Epithelial cell of esophagus (primary cell): ENCODE results near the gene CHAC1.

Experiments used
- DNase-seq: peaks from one replicate; pipeline ENCODE4 v3.0.0; 2010; ENCODE audit warnings: low read depth
- H3K4me3 ChIP-seq: 2 replicates; pipeline ENCODE4 v1.5.1; 2011; ENCODE audit warnings: mild to moderate bottlenecking, low read length, control low read depth
- CTCF ChIP-seq: IDR thresholded peaks from 2 replicates; pipeline ENCODE4 v1.5.1; 2011; ENCODE audit warnings: low read depth, mild to moderate bottlenecking, low read length, control low read depth, inconsistent platforms; ENCODE audit not compliant: insufficient read depth; ENCODE audit errors: missing control alignments

CHAC1 gene

DNA sequence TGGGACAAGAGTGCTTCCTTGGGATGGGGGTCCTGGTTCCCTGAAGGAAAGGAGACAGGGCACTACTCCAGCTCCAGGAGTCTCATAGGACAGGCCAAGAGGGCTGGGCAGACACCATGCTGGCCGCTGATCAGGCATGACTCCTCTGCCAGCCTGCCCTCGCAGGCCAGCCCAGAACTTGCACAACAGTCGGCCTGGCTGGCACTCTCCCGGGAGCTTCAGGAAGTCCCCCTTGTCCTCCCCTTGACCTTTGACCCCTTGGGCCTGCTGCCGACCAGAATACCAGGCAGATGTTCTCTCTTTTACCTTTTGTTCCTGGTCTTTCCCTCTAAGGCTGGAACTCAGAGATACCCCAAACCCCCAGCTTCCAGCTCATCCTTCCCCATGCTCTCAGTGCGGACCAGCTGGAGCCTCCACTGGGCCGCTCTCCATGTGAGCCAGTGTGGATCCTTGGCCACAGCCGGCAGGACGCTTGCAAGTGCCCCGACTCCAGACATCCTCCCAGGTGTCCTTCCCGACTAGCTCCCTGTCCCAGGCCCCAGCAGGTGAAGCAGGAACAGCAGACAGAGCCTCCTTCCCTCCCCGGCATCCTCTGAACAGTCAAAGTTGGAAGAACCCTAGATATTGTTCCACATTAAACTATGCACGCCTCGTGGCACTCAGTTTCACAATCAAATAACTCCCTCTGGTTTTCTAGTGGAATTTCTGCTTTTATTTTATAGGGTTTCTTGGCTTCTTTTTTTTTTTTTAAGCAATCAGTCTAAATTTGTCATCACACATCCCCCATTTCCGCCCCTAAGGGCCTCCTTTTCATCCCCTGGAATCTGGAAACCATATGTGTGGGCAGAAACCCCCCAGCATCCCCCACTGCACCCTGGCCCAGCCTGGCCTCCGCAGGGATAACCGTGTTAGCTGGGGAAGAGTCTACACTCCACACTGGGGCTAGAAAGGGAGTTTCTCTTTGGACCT is 43.3 kb upstream of the CHAC1 start:
- DNase-seq = no peak

DNA sequence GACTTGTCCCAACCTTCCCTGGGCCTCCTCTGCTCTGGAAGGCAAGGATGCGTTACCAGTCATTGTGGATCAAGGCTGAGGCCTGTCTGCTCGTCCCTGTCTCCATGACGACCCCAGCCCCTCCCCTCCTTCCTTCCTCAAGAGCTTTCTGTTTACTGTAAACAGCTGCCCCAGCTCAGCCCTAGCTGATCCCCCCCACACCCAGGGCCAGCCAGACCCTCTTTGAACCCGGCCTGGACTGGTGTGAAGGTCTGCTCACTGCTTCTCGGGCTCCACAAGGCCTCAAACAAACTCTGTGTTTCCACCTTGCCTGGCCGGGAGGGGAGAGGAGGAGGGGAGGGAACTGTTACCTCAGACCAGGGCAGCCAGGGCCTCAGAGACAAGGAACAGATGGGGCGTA is 42.1 kb upstream of the CHAC1 start:
- no peak for TF ChIP-seq CTCF
- no peak for DNase-seq

More for the DNA sequence above, 43.3 kb upstream of the CHAC1 start:
- no peak for TF ChIP-seq CTCF
- H3K4me3 ChIP-seq = no peak overlapping the region

DNA sequence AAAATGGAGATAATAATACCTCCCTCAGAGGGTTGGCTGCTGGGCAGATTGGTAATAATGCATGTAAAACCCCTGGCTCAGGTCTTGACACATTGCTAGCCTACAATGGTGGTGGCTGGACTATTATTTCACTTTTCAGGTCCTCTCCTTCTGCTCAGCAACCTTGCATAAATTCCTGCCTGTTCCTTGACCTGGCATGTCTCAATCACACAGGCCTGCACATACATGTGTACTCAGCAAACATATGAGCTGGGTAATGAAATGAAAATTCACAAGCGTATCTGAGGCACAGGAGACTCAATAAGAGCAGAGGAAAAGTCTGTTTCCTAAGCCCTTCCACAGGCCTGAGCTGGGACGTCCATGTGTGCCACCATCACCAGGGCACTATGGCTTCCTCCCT is 41.6 kb upstream of the CHAC1 start:
- no peak for DNase-seq
- H3K4me3 ChIP-seq = no peak overlapping the region
- TF ChIP-seq CTCF = no peak

More for the DNA sequence above, 42.1 kb upstream of the CHAC1 start:
- no peak overlapping the region for H3K4me3 ChIP-seq

DNA sequence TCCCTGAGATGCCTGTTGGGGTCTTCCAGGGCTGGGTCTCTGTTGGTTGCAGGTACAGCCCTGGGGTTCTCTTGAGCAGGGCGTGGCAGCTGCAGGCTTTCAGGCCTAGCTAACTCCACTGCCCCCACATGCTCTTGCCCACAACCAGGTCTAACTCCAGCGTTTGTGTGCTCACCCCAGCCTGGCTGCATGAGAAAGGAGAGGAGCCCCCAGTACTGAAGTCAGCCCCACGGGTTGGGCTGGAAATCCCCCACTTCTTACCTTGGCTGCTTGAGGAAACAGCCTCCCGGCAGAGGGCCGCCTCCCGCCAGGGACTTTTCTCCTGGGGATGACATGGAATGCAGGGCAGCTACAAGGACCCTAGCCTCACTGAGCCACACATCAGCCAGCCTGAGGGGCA is 40.8 kb upstream of the CHAC1 start:
- no peak for DNase-seq
- H3K4me3 ChIP-seq = no peak overlapping the region
- no peak for TF ChIP-seq CTCF

DNA sequence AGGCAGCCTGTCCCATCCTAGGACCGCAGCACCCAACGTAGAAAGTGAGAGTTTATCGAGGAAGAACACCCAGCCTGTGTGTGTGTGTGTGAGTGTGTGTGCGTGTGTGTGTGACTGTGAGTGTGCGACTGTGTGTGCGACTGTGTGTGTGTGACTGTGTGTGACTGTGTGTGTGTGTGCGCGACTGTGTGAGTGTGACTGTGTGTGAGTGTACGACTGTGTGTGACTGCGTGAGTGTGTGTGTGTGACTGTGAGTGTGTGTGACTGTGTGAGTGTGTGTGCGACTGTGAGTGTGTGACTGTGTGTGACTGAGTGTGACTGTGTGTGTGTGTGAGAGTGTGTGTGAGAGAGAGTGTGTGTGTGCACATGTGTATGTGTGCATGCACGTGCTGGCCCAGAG is 39.3 kb upstream of the CHAC1 start:
- no peak overlapping the region for H3K4me3 ChIP-seq
- no peak for TF ChIP-seq CTCF
- no peak for DNase-seq

DNA sequence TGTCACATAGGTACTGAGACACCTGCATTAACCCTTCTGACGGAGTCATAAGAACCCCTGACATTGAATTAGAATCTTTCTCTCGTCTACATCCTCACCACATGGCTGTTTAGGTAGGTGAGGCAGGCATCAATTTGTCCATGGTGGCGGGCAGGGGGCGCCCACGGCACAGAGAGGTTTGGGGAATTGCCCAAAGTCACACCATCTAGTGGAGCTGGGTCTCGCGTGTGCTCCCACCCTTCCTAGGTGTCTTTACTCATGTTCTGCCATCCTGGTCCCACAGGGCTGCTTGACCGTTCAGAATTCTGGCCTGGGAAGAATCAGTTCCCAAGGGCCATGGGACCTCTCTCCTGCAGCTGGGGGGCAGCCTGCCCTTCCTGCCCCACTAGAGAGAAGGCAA is 38.8 kb upstream of the CHAC1 start:
- DNase-seq = no peak
- no peak for TF ChIP-seq CTCF
- H3K4me3 ChIP-seq = no peak overlapping the region
